T-helper 2 cell treated with Interferon-gamma antibody and Interleukin-4, amounts not matched to agents 5 μg/mL and 100 μg/mL, for 36 hours (primary cell): ENCODE measurements around the gene CMTR2.

Experiments
- DNase-seq: peaks from one replicate; pipeline ENCODE4 v3.0.0; 2021; ENCODE audit warnings: low spot score
- H3K27ac Mint-ChIP-seq: one replicate; pipeline ENCODE4 v1.8.0; 2021; ENCODE audit warnings: mild to moderate bottlenecking, mixed read lengths
- H3K27me3 Mint-ChIP-seq: one replicate; pipeline ENCODE4 v1.8.0; 2021; ENCODE audit warnings: low read depth, mixed read lengths
- H3K36me3 Mint-ChIP-seq: one replicate; pipeline ENCODE4 v1.8.0; 2021; ENCODE audit warnings: low read depth, mixed read lengths
- H3K4me1 Mint-ChIP-seq: one replicate; pipeline ENCODE4 v1.8.0; 2021; ENCODE audit warnings: low read depth, mixed read lengths
- H3K4me3 Mint-ChIP-seq: one replicate; pipeline ENCODE4 v1.8.0; 2022; ENCODE audit warnings: mild to moderate bottlenecking, moderate library complexity, mixed read lengths
- H3K9me3 Mint-ChIP-seq: one replicate; pipeline ENCODE4 v1.8.0; 2021; ENCODE audit warnings: mixed read lengths

CMTR2 gene

DNA sequence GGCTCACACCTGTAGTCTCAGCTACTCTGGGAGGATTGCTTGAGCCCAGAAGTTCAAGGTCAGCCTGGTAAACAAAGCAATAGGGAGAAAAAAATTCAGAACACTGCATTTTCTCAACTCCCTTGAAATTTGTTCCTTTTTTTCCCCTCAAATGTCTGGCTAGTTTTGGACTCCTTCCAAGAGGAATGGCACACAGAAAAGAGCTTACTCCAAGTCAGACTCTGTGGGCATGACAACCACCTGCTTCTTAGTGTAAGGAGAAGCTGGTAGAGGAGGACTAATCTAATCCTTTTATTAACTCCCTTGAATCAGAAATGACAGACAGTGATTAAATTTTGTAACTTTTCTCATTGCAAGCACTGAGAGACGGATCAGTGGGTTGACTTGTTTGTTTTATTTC is 30.8 kb downstream of the CMTR2 start:
- Mint-ChIP-seq H3K9me3 (no peaks in the 10 kb centered on the region), H3K4me1 (no peaks in the 10 kb centered on the region), H3K4me3 (no peak overlapping the region), H3K27ac (no peak overlapping the region), H3K27me3 (peaks cover 23% of the 10 kb centered on the region), H3K36me3 (no peaks in the 10 kb centered on the region)
- no peak for DNase-seq

- H3K27ac Mint-ChIP-seq: no peak overlapping the region
- no peaks in the 10 kb centered on the region for H3K9me3 Mint-ChIP-seq
- H3K4me3 Mint-ChIP-seq: no peak overlapping the region
- H3K4me1 Mint-ChIP-seq: no peaks in the 10 kb centered on the region
- H3K36me3 Mint-ChIP-seq: no peaks in the 10 kb centered on the region
- peaks cover 23% of the 10 kb centered on the region for H3K27me3 Mint-ChIP-seq
- no peak for DNase-seq
Observed at GRCh38 chr16:71257768-71258167, 31.4 kb downstream of the CMTR2 start.

- DNase-seq: no peak
- no peaks in the 10 kb centered on the region for H3K4me1 Mint-ChIP-seq
- no peak overlapping the region for H3K27ac Mint-ChIP-seq
- no peak overlapping the region for H3K4me3 Mint-ChIP-seq
- no peaks in the 10 kb centered on the region for H3K9me3 Mint-ChIP-seq
- peaks cover 23% of the 10 kb centered on the region for H3K27me3 Mint-ChIP-seq
- H3K36me3 Mint-ChIP-seq: no peaks in the 10 kb centered on the region
Observed at GRCh38 chr16:71255721-71256120, 33.5 kb downstream of the CMTR2 start.

GRCh38 chr16:71254832-71255525 is 34.2 kb downstream of the CMTR2 start:
- no peak for DNase-seq
- Mint-ChIP-seq H3K4me3 (no peak overlapping the region), H3K27ac (no peak overlapping the region), H3K4me1 (no peaks in the 10 kb centered on the region), H3K36me3 (no peaks in the 10 kb centered on the region), H3K9me3 (no peaks in the 10 kb centered on the region), H3K27me3 (peaks cover 23% of the 10 kb centered on the region)

DNA sequence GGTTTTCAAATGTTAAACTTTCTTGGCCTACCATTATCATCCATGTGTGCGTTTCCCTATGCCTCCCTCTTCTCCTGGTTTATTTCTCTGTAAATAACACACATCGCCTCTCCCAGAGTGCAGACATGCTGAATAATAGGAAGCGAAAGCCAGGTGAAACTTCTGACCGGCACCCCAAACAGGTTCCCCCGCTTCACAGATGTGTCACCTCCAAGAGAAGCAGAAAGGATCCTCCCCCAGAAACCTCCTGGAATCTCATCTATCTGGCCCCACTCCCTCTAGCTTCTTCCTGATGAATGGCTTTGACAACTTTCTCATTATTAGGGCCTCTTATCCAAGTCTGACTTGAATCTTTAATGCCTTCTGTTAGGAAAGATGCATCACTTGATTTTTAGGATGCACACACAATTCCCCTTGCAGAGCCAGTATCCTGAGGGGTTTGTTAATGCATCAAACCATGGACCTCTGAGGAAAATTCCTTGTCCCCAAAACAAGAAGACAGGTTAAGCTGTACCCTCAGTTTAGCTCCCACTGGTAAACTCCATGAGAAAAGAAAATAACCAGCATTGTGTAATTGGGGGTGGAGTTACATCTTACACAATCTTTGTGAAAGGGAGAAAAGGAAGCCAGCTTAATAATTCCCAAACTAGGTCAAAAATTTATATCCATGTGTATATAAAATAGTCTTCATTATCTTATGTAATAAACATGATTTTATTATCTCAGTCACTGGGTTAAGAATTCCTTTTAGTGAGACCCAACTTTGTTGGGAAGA is 38.6 kb downstream of the CMTR2 start:
- H3K36me3 Mint-ChIP-seq: no peaks in the 10 kb centered on the region

DNA sequence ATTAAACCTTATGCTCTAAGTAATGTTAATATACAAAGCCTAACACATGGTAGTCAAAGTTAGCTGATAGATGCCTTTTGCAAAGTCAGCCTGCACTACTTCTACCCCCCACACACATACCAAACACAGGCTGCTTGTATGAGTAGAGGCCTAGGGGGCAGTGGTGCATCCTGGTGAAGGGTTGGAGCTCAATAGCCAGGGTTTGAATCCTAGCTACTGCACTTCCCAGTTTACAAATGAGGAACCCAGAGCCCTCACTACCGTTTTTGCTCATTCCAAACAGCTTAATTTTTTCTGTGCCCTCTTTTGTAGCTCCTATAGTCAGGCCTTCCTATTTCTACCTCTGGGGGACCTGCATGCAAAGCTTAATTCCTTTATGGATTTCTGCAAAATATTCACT is 39.8 kb downstream of the CMTR2 start:
- no peaks in the 10 kb centered on the region for H3K27me3 Mint-ChIP-seq

More for the DNA sequence above, 38.6 kb downstream of the CMTR2 start:
- no peak overlapping the region for H3K27ac Mint-ChIP-seq
- no peaks in the 10 kb centered on the region for H3K4me1 Mint-ChIP-seq
- H3K9me3 Mint-ChIP-seq: no peaks in the 10 kb centered on the region
- H3K27me3 Mint-ChIP-seq: peaks cover 1% of the 10 kb centered on the region
- no peak for DNase-seq
- H3K4me3 Mint-ChIP-seq: no peak overlapping the region

DNA sequence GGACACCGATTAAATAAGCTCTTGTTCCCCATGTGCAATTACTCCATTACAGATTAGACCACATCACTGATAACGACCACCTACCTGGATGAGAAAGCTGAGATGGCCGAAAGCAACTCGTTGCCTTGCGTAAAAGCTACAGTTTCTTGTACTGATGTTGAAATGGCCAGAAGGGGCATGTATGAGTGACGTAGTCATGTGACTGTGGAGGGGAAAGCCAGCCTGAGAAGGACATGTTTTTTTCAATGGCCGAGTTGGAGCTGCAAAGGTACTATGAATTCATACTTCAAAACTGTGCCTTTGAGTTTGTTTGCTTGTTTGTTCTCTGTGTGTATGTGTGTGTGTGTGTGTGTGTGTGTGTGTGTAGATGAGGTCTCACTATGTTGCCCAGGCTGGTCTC is 41.7 kb downstream of the CMTR2 start:
- Mint-ChIP-seq H3K4me3 (no peak overlapping the region), H3K36me3 (no peaks in the 10 kb centered on the region), H3K27ac (no peak overlapping the region), H3K27me3 (no peaks in the 10 kb centered on the region), H3K4me1 (no peaks in the 10 kb centered on the region), H3K9me3 (no peaks in the 10 kb centered on the region)
- DNase-seq: no peak

More for the DNA sequence above, 39.8 kb downstream of the CMTR2 start:
- no peaks in the 10 kb centered on the region for H3K36me3 Mint-ChIP-seq
- no peak for DNase-seq
- H3K27ac Mint-ChIP-seq: no peak overlapping the region
- H3K9me3 Mint-ChIP-seq: no peaks in the 10 kb centered on the region
- H3K4me1 Mint-ChIP-seq: no peaks in the 10 kb centered on the region
- no peak overlapping the region for H3K4me3 Mint-ChIP-seq

DNA sequence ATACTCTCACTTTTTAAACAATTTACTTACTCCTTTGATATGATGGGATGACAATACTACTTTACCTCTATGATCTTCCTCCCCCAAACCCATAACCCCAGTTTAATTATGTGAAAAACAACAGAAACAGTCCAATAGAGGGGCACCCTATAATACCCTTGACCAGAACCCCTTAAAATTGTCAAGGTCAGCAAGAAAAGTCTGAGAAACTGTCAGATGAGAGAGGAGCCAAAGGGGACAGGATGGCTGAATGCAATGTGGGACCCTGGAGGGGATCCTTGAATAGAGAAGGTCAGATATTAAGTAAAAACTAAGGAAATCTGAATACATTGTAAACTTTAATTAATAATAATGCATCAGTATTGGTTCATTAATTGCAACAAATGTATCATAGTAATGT is 42.9 kb downstream of the CMTR2 start:
- no peaks in the 10 kb centered on the region for H3K27me3 Mint-ChIP-seq
- no peak overlapping the region for H3K4me3 Mint-ChIP-seq
- H3K36me3 Mint-ChIP-seq: no peaks in the 10 kb centered on the region
- H3K9me3 Mint-ChIP-seq: no peaks in the 10 kb centered on the region
- H3K27ac Mint-ChIP-seq: no peak overlapping the region
- no peak for DNase-seq
- H3K4me1 Mint-ChIP-seq: no peaks in the 10 kb centered on the region

DNA sequence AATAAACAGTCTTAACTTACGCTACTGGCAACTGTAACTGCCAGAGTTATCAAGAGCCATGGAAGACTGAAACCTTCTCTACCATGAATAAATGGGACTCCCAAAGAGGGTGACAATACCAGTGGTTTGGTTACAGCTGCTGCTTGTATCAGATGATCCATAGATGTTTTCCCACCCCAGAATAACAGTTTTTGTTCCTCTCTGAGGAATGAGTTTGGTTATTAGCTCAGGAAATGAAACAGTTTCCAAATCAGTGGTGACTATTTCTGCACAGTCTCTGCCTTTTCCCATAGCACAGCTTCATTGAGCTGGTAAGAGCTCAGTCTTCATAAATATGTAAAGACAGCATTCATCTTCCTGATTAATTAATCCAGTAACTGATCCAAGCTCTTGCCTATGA is 44.7 kb downstream of the CMTR2 start:
- no peaks in the 10 kb centered on the region for H3K9me3 Mint-ChIP-seq
- DNase-seq: no peak
- H3K27me3 Mint-ChIP-seq: no peaks in the 10 kb centered on the region
- H3K36me3 Mint-ChIP-seq: no peaks in the 10 kb centered on the region
- H3K27ac Mint-ChIP-seq: no peak overlapping the region
- H3K4me3 Mint-ChIP-seq: no peak overlapping the region
- H3K4me1 Mint-ChIP-seq: no peaks in the 10 kb centered on the region

DNA sequence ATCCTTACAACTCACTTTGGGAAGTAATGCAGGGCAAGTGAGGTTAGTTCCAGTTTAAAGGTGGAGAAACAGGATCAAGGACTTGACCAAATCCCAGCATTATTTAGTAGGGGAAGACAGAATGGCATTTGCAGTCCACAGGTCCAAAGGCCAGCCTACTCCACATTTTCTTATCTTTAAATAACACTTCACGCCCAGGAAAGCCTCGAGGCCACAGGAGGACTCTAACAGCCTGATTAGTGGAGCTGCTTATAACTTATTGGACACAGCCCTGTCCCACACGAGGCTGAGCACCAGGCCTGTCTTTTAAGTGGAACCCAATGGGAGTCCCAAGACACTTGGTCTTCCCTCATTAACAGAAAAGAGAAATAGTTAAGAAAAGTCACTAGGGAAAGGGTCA is 46.6 kb downstream of the CMTR2 start:
- H3K4me3 Mint-ChIP-seq: no peak overlapping the region
- H3K4me1 Mint-ChIP-seq: no peaks in the 10 kb centered on the region
- H3K36me3 Mint-ChIP-seq: no peaks in the 10 kb centered on the region
- H3K9me3 Mint-ChIP-seq: no peaks in the 10 kb centered on the region
- H3K27ac Mint-ChIP-seq: no peak overlapping the region
- no peaks in the 10 kb centered on the region for H3K27me3 Mint-ChIP-seq
- no peak for DNase-seq

DNA sequence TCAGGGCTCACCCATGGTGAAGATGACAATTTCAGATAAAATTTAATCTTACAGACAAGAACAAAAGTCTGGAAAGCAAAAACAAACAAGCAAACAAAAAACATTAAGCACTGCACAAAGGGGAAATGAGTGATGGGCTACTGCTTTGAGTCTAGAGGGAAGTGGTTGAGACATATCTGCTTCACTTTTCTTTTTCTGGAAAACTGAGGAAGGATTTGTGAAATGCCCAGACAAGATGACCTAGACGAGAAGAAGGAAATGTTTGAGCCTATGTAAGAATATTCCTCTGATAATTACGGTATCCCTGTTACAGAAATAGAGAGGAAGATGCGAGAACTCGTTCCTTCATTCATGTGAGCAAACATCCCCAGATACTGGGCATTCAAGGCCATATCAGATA is 47.2 kb downstream of the CMTR2 start:
- no peaks in the 10 kb centered on the region for H3K27me3 Mint-ChIP-seq
- no peak overlapping the region for H3K4me3 Mint-ChIP-seq
- no peaks in the 10 kb centered on the region for H3K4me1 Mint-ChIP-seq
- no peaks in the 10 kb centered on the region for H3K9me3 Mint-ChIP-seq
- no peaks in the 10 kb centered on the region for H3K36me3 Mint-ChIP-seq
- no peak for DNase-seq
- H3K27ac Mint-ChIP-seq: no peak overlapping the region
